Measurements from ENCODE around the gene PLEKHM1. TPM values are rescaled to one million over a fixed set of nuclear protein-coding genes. Genes with fewer than 3 reads are reported as not detected.

The PLEKHM1 gene
- total RNA-seq, 4 donors from 2014 or later: 43.6 to 111 (median 47.6) TPM

- in situ Hi-C loops (cut with MboI; ENCODE audit: low pct_ligation_motif_present in 1 of 4, low pct_unique_long_range_greater_than_20kb in 1 of 4, low sequenced_read_pairs in 3 of 4) (no loop called here), intact Hi-C loops (cut with DNase I; ENCODE audit: low total_unique reads) (no loop called here)
- Histone ChIP-seq H3K36me3 (no peaks in the 10 kb centered on the region), H3K4me3 (peak overlapping the region in 3 of 4 donors; percentile 18 to 46 (median 26)), H3K27ac (peak overlapping the region; percentile 83 to 89 (median 88)), H3K4me1 (peaks cover 65 to 100% (median 91%) of the 10 kb centered on the region in 4 donors), H3K9me3 (no peaks in the 10 kb centered on the region), H3K27me3 (no peaks in the 10 kb centered on the region)
- peak; percentile 51 for DNase-seq
- WGBS, 2 donors (ENCODE audit: low coverage in 1 of 2): 64% methylated on average over 24 of the region's 24 CpGs; no CpG with 5 or more reads in 1 of the 2 donors
- TF ChIP-seq CTCF (IDR thresholded peaks at IDR 0.05) (no peak), POLR2A (IDR thresholded peaks at IDR 0.05) (no peak), EP300 (IDR thresholded peaks at IDR 0.05; ENCODE audit: low read depth) (no peak), POLR2AphosphoS5 (IDR thresholded peaks at IDR 0.05) (no peak)
Observed at GRCh38 chr17:45410144-45411091, 80.1 kb downstream of the PLEKHM1 start.

GRCh38 chr17:45409659-45410076 lies 80.9 kb downstream of the PLEKHM1 start:
- TF ChIP-seq CTCF (IDR thresholded peaks at IDR 0.05) (no peak), POLR2AphosphoS5 (IDR thresholded peaks at IDR 0.05) (no peak), POLR2A (IDR thresholded peaks at IDR 0.05) (no peak), EP300 (IDR thresholded peaks at IDR 0.05; ENCODE audit: low read depth) (no peak)
- DNase-seq: no peak
- Histone ChIP-seq H3K36me3 (peaks cover 0 to under 1% (median 0%) of the 10 kb centered on the region in 4 donors), H3K4me3 (peak overlapping the region in 3 of 4 donors; percentile 18 to 46 (median 26)), H3K9me3 (no peaks in the 10 kb centered on the region), H3K27me3 (no peaks in the 10 kb centered on the region), H3K27ac (peak overlapping the region; percentile 83 to 89 (median 88)), H3K4me1 (peaks cover 65 to 100% (median 90%) of the 10 kb centered on the region in 4 donors)
- WGBS, 2 donors (ENCODE audit: low coverage in 1 of 2): 77% methylated on average over 5 of the region's 5 CpGs; no CpG with 5 or more reads in 1 of the 2 donors
- intact Hi-C loops (cut with DNase I; ENCODE audit: low total_unique reads): no loop called here
- in situ Hi-C loops (cut with MboI; ENCODE audit: low pct_ligation_motif_present in 1 of 4, low pct_unique_long_range_greater_than_20kb in 1 of 4, low sequenced_read_pairs in 3 of 4): no loop called here

- Histone ChIP-seq H3K4me3 (peak overlapping the region in 2 of 4 donors; percentile 26 to 46), H3K4me1 (peaks cover 58 to 92% (median 83%) of the 10 kb centered on the region in 4 donors), H3K36me3 (peaks cover 0 to 4% (median 0%) of the 10 kb centered on the region in 4 donors), H3K9me3 (no peaks in the 10 kb centered on the region), H3K27me3 (no peaks in the 10 kb centered on the region), H3K27ac (peak overlapping the region; percentile 83 to 89 (median 88))
- DNase-seq: peak; percentile 29
- intact Hi-C loops (cut with DNase I; ENCODE audit: low total_unique reads) (no loop called here), in situ Hi-C loops (cut with MboI; ENCODE audit: low pct_ligation_motif_present in 1 of 4, low pct_unique_long_range_greater_than_20kb in 1 of 4, low sequenced_read_pairs in 3 of 4) (no loop called here)
- TF ChIP-seq POLR2AphosphoS5 (IDR thresholded peaks at IDR 0.05) (no peak), POLR2A (IDR thresholded peaks at IDR 0.05) (no peak), CTCF (IDR thresholded peaks at IDR 0.05) (peak in 1 of 5 experiments; percentile 12)
- 51% methylated on average over 11 of the region's 11 CpGs; no CpG with 5 or more reads in 1 of the 2 donors for WGBS, 2 donors (ENCODE audit: low coverage in 1 of 2)
Observed at GRCh38 chr17:45408611-45409421, 81.7 kb downstream of the PLEKHM1 start.
